ENCODE data around the gene GNAS-AS1.
A peak's percentile ranks its signal among the peaks of the same experiment; 100 is the strongest.

GNAS-AS1 gene

DNA sequence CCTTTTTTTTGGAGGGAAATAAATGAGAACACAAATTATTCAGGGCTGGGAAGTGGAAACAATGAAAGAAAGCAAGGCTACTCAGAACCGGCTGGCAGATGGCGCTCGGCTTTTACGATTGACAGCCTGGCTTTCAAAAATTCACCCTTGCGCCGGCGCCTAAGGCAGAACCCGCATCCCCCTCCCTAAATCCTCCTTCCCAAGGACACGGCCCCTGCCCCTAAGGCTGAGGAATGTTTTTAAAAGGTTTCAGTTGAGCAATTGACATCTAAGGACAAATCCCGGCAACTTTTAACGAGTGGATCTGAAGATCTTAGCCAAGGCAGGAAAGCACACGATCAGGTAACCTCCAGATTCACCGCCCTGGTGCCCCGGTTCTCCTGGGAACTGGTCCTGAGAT is 18.1 kb upstream of the GNAS-AS1 start:
- no peak overlapping the region for H3K4me3 ChIP-seq
- no peak overlapping the region for H3K27ac ChIP-seq

GRCh38 chr20:58867211-58867610 is 16.5 kb upstream of the GNAS-AS1 start:
- Histone ChIP-seq H3K4me3 (no peak overlapping the region), H3K27ac (no peak overlapping the region)

GRCh38 chr20:58865843-58866242 is 15.1 kb upstream of the GNAS-AS1 start:
- Histone ChIP-seq H3K4me3 (no peak overlapping the region), H3K27ac (no peak overlapping the region)

DNA sequence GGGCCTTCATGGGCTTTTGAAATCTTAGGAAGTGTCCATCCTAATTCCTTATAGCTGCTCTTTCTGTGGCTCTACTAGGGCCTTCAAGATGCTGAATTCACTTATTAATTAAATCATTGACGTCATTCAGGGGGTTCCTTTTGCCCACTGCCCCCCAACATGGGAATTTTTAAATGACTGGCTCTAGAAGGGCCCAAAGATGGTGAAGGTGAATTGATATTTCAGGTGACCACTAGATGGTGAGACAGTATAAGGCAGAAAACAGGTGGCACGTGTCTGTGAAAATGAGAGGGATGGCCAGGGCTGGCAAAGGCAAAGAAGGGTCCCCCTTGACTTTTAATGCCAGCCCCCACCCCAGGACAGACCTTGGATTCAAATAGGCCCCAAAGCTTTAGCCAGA is 13.6 kb upstream of the GNAS-AS1 start:
- Histone ChIP-seq H3K27ac (no peak overlapping the region), H3K4me3 (no peak overlapping the region)

GRCh38 chr20:58863044-58863790 is 12.5 kb upstream of the GNAS-AS1 start:
- Histone ChIP-seq H3K27ac (no peak overlapping the region), H3K4me3 (no peak overlapping the region)

GRCh38 chr20:58855506-58856389 is 5.0 kb upstream of the GNAS-AS1 start:
- Histone ChIP-seq H3K4me3 (peak overlapping the region in 5 of 7 experiments; percentile 6 to 37 (median 16)), H3K27ac (no peak overlapping the region)

DNA sequence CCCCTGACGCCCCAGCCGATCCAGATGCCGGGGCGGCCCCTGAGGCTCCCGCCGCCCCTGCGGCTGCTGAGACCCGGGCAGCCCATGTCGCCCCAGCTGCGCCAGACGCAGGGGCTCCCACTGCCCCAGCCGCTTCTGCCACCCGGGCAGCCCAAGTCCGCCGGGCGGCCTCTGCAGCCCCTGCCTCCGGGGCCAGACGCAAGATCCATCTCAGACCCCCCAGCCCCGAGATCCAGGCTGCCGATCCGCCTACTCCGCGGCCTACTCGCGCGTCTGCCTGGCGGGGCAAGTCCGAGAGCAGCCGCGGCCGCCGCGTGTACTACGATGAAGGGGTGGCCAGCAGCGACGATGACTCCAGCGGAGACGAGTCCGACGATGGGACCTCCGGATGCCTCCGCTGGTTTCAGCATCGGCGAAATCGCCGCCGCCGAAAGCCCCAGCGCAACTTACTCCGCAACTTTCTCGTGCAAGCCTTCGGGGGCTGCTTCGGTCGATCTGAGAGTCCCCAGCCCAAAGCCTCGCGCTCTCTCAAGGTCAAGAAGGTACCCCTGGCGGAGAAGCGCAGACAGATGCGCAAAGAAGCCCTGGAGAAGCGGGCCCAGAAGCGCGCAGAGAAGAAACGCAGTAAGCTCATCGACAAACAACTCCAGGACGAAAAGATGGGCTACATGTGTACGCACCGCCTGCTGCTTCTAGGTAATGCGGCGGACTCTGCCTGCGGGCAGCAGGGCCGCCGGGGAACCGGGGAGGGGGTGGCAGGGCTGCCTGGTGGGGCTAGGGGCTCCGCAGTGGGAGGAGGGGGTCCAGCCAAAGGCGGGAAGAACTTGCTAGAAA is 4.2 kb upstream of the GNAS-AS1 start:
- H3K27ac ChIP-seq: no peak overlapping the region
- peak overlapping the region in 5 of 7 experiments; percentile 5 to 37 (median 16) for H3K4me3 ChIP-seq

GRCh38 chr20:58853976-58854637 is 3.4 kb upstream of the GNAS-AS1 start:
- Histone ChIP-seq H3K4me3 (peak overlapping the region in 4 of 7 experiments; percentile 14 to 37 (median 20)), H3K27ac (no peak overlapping the region)

GRCh38 chr20:58853466-58853865 is 2.8 kb upstream of the GNAS-AS1 start:
- Histone ChIP-seq H3K27ac (no peak overlapping the region), H3K4me3 (no peak overlapping the region)

DNA sequence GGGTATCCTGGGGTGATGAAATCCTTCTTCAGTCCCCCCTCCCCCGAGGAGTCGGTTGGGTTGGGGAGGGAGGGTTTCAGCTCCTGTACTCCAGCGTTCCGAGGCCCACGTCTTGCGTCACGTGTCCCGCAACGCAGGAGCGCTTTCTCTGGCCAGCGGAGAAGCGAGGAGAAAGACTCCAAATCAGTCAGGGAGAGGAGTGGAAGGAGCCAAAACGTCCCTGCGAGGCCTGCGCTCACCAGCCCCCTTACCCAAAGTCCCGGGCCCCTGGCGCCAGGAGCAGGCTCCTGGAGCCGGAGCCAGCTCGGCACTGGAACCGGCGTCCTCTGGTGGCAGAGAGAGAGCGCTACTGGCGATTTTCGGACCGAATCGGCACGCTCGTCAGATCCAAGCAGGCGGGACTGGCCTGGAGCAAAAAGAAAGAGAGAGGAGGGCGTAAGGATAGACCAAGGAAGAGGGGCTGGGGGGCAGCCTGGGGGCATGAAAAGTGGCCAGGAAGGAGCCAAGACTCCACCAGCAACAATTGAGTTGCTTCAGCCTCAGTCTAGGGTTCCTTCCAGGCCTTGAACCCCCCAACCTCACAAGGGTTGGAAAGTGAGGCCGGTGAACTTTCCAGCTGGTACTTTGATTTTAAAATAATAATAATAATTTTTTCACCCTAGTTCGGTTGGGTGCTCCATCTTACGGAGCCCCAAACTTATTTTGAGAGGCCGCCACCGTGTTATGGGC is 2.0 kb upstream of the GNAS-AS1 start, which contains the start of gene GNAS:
Gene GNAS, plus strand, starts transcription at position 174 of the 729 bp plus-strand sequence.
- Histone ChIP-seq H3K27ac (no peak within 1 kb of the TSS), H3K4me3 (peak within 1 kb of the TSS in 5 of 7 experiments; percentile 4 to 40 (median 30))

DNA sequence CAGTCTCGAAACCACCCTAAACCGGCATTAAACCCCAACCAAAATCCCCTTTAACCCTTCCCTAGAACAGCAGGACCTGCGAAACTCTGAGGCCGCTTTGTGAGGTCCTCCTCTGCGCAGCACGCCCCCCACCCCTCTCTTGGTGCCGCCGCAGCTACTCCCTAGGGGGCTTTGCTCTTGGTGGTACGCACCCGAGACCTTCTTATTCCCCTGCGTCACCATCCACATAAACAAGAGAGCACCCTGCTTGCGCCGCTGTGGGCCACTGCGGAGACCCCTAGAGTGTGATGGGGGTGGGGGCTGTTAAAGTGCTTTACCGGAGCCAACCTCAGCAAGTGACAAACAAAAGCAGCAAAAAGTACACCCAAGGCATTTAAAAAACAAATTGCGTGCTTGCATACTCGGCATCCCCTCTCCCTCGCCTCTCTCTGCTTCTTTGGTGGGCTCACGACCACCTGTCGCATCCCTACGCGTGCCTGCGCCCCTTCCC is 1.3 kb upstream of the GNAS-AS1 start:
- no peak overlapping the region for H3K27ac ChIP-seq
- peak overlapping the region in 2 of 7 experiments; percentile 20 to 35 for H3K4me3 ChIP-seq

GRCh38 chr20:58851221-58851968 is 693 bp upstream of the GNAS-AS1 start:
- Histone ChIP-seq H3K27ac (no peak overlapping the region), H3K4me3 (peak overlapping the region in 6 of 7 experiments; percentile 4 to 40 (median 28))

GRCh38 chr20:58847463-58847862 is 3.2 kb downstream of the GNAS-AS1 start:
- no peak overlapping the region for H3K4me3 ChIP-seq

GRCh38 chr20:58845706-58846105 is 5.0 kb downstream of the GNAS-AS1 start:
- H3K4me3 ChIP-seq: no peak overlapping the region
- H3K27ac ChIP-seq: no peak overlapping the region

More at GRCh38 chr20:58847463-58847862, 3.2 kb downstream of the GNAS-AS1 start:
- no peak overlapping the region for H3K27ac ChIP-seq

DNA sequence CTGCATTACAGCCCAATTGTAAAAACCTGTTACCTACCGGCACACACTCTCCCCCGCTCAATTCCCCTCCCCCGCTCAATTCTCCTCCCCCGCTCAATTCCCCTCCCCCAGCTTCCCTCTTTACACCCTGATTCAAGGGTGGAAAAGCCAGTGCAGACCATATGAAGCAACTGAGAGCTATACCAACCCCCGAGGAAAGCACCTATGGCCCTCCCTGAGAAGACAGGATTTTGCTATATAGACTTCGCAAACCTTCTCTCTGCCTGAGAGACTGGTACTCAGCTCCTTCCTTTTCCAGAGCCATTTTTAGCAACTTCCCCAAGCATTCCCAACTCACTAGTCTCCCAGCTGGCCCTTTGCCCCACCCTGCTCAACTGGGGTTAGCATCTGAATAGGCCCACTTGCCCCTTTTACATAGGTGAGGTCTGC is 7.6 kb downstream of the GNAS-AS1 start:
- Histone ChIP-seq H3K27ac (no peak overlapping the region), H3K4me3 (no peak overlapping the region)

GRCh38 chr20:58842276-58842675 is 8.4 kb downstream of the GNAS-AS1 start:
- Histone ChIP-seq H3K27ac (no peak overlapping the region), H3K4me3 (peak overlapping the region in 1 of 7 experiments; percentile 2)

DNA sequence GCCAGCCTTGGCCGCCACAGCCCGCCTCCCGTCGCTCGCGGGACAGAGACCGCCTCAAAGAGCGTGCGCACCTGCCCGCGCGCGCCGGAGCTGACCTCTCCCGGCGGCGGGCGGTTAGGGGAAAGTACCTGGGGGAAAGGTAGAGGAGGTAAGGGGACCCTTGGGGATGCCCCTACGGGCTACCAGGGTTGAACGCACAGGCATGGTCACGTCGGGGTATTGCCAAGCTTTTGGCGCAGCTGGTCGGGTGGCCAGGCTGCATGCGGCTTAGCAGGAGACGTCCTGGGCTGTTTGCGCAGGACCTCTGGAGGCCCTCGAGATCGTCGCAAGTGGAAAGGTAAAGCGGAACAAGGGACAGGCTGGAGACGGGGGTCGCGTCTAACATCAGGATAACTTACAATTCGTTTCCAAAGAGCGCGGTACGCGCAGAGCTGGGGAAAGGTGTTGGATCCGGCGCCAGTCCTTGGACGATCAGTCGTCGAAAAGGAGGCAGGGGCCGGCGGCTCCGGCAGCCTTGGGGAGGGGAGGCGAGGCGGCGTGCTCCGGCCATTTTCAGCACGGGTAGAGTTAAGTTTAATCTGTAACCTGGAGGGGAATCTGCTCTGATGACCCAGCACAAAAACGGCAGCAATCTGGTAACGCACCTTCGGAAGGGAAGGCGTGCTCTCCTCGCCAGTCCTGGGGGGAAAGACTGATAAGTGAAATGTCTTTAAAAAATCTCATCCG is 9.0 kb downstream of the GNAS-AS1 start:
- H3K4me3 ChIP-seq: peak overlapping the region in 1 of 7 experiments; percentile 2
- no peak overlapping the region for H3K27ac ChIP-seq

All from skin epidermis (tissue), 12 donors.